ENCODE results near the gene CCDC15. TPM values are rescaled to one million over a fixed set of nuclear protein-coding genes. Genes with fewer than 3 reads are reported as not detected.
"Not testable (repeated sequence)": the region's sequence is repeated elsewhere in the genome, so short reads cannot be mapped to it uniquely, and the experiment has no call there.

Gene CCDC15
- polyA plus RNA-seq, 6 donors from 2014 or later = 0.33 to 1.5 (median 0.72) TPM; not detected in 1

GRCh38 chr11:125053167-125053566 lies 99.2 kb downstream of the CCDC15 start:
- Mint-ChIP-seq H3K27me3 (peaks cover 0 to 1% (median 0%) of the 10 kb centered on the region in 3 donors), H3K27ac (no peak overlapping the region), H3K4me3 (no peak overlapping the region), H3K4me1 (no peaks in the 10 kb centered on the region), H3K9me3 (peaks cover 0 to 4% (median 0%) of the 10 kb centered on the region in 7 donors), H3K36me3 (no peaks in the 10 kb centered on the region)
- no peak for DNase-seq
- ATAC-seq (ENCODE audit: low read depth in 2 of 2) = no peak

- H3K27ac Mint-ChIP-seq = no peak overlapping the region
- DNase-seq = no peak
- H3K9me3 Mint-ChIP-seq = peaks cover 0 to 4% (median 0%) of the 10 kb centered on the region in 7 donors
- no peaks in the 10 kb centered on the region for H3K36me3 Mint-ChIP-seq
- H3K4me3 Mint-ChIP-seq = no peak overlapping the region
- H3K4me1 Mint-ChIP-seq = no peaks in the 10 kb centered on the region
- no peak for ATAC-seq (ENCODE audit: low read depth in 2 of 2)
- H3K27me3 Mint-ChIP-seq = peaks cover 0 to 15% (median 0%) of the 10 kb centered on the region in 3 donors
These were observed 101.2 kb downstream of the CCDC15 start for GRCh38 chr11:125055107-125055715.

- not testable (repeated sequence) for H3K4me1 Mint-ChIP-seq; H3K4me3 Mint-ChIP-seq; H3K9me3 Mint-ChIP-seq; DNase-seq; ATAC-seq (ENCODE audit: low read depth in 2 of 2); H3K36me3 Mint-ChIP-seq; H3K27ac Mint-ChIP-seq
- peaks cover 0 to 24% (median 0%) of the 10 kb centered on the region in 3 donors for H3K27me3 Mint-ChIP-seq
These were observed 102.1 kb downstream of the CCDC15 start for GRCh38 chr11:125056111-125056510.

- Mint-ChIP-seq H3K36me3 (peaks cover 0 to 1% of the 10 kb centered on the region in 2 donors), H3K4me1 (no peaks in the 10 kb centered on the region), H3K4me3 (no peak overlapping the region), H3K9me3 (peaks cover 0 to 4% (median 1%) of the 10 kb centered on the region in 7 donors), H3K27me3 (peaks cover 5 to 33% (median 5%) of the 10 kb centered on the region in 3 donors), H3K27ac (peak overlapping the region in 1 of 6 donors; percentile 46)
- ATAC-seq (ENCODE audit: low read depth in 2 of 2) = no peak
- DNase-seq = no peak
These were observed 103.1 kb downstream of the CCDC15 start for GRCh38 chr11:125056931-125057692.

- Mint-ChIP-seq H3K4me1 (peaks cover 2 to 5% (median 4%) of the 10 kb centered on the region in 3 donors), H3K4me3 (no peak overlapping the region), H3K27ac (no peak overlapping the region), H3K27me3 (peaks cover 7 to 38% (median 10%) of the 10 kb centered on the region in 3 donors), H3K36me3 (peaks cover 0 to 4% of the 10 kb centered on the region in 2 donors), H3K9me3 (peaks cover 0 to 7% (median 3%) of the 10 kb centered on the region in 7 donors)
- ATAC-seq (ENCODE audit: low read depth in 2 of 2) (no peak), DNase-seq (no peak)
These were observed 103.7 kb downstream of the CCDC15 start for GRCh38 chr11:125057693-125058016.

GRCh38 chr11:125061281-125061680 lies 107.3 kb downstream of the CCDC15 start:
- DNase-seq (no peak), ATAC-seq (ENCODE audit: low read depth in 2 of 2) (no peak)
- H3K4me1 Mint-ChIP-seq = peaks cover 7 to 16% (median 16%) of the 10 kb centered on the region in 3 donors
- H3K4me3 Mint-ChIP-seq = peak overlapping the region in 3 of 8 donors; percentile 20 to 44 (median 21)
- H3K27ac Mint-ChIP-seq = peak overlapping the region in 1 of 6 donors; percentile 16
- H3K36me3 Mint-ChIP-seq = peaks cover 0 to 4% of the 10 kb centered on the region in 2 donors
- peaks cover 0 to 5% (median 3%) of the 10 kb centered on the region in 7 donors for H3K9me3 Mint-ChIP-seq
- peaks cover 11 to 67% (median 14%) of the 10 kb centered on the region in 3 donors for H3K27me3 Mint-ChIP-seq

- ATAC-seq (ENCODE audit: low read depth in 2 of 2) = no peak
- H3K27ac Mint-ChIP-seq = peak overlapping the region in 5 of 6 donors; percentile 88 to 95 (median 89)
- no peak for DNase-seq
- H3K4me1 Mint-ChIP-seq = peaks cover 7 to 16% (median 16%) of the 10 kb centered on the region in 3 donors
- H3K9me3 Mint-ChIP-seq = peaks cover 0 to 5% (median 2%) of the 10 kb centered on the region in 7 donors
- peaks cover 0 to 4% of the 10 kb centered on the region in 2 donors for H3K36me3 Mint-ChIP-seq
- peak overlapping the region; percentile 77 to 94 (median 86) for H3K4me3 Mint-ChIP-seq
- peaks cover 11 to 68% (median 15%) of the 10 kb centered on the region in 3 donors for H3K27me3 Mint-ChIP-seq
These were observed 108.4 kb downstream of the CCDC15 start for GRCh38 chr11:125062218-125062930.

- peaks cover 11 to 68% (median 15%) of the 10 kb centered on the region in 3 donors for H3K27me3 Mint-ChIP-seq
- peaks cover 0 to 5% (median 2%) of the 10 kb centered on the region in 7 donors for H3K9me3 Mint-ChIP-seq
- DNase-seq = peak; percentile 70
- H3K4me1 Mint-ChIP-seq = peaks cover 7 to 16% (median 16%) of the 10 kb centered on the region in 3 donors
- H3K4me3 Mint-ChIP-seq = peak within 1 kb of the TSS; percentile 77 to 94 (median 86)
- ATAC-seq (ENCODE audit: low read depth in 2 of 2) = peak; percentile 98
- peak within 1 kb of the TSS; percentile 44 to 95 (median 89) for H3K27ac Mint-ChIP-seq
- peaks cover 0 to 4% of the 10 kb centered on the region in 2 donors for H3K36me3 Mint-ChIP-seq
These were observed 109.0 kb downstream of the CCDC15 start, which contains the start of gene SLC37A2 for GRCh38 chr11:125062931-125063428. TSS of gene SLC37A2 (plus strand) at chr11:125063305. CDS start at chr11:125063368, 63 bp downstream.

- H3K9me3 Mint-ChIP-seq = peaks cover 0 to 5% (median 2%) of the 10 kb centered on the region in 7 donors
- peak overlapping the region; percentile 44 to 90 (median 78) for H3K4me3 Mint-ChIP-seq
- peak overlapping the region in 5 of 6 donors; percentile 41 to 89 (median 79) for H3K27ac Mint-ChIP-seq
- peaks cover 0 to 4% of the 10 kb centered on the region in 2 donors for H3K36me3 Mint-ChIP-seq
- peaks cover 7 to 16% (median 16%) of the 10 kb centered on the region in 3 donors for H3K4me1 Mint-ChIP-seq
- peak; percentile 3 for DNase-seq
- H3K27me3 Mint-ChIP-seq = peaks cover 11 to 67% (median 15%) of the 10 kb centered on the region in 3 donors
- peak; percentile 8 to 15 for ATAC-seq (ENCODE audit: low read depth in 2 of 2)
These were observed 109.5 kb downstream of the CCDC15 start for GRCh38 chr11:125063429-125064043.

- DNase-seq = no peak
- peak overlapping the region in 4 of 6 donors; percentile 44 to 89 (median 71) for H3K27ac Mint-ChIP-seq
These were observed 110.1 kb downstream of the CCDC15 start for GRCh38 chr11:125064070-125064469.

GRCh38 chr11:125068368-125068767 lies 114.4 kb downstream of the CCDC15 start:
- Mint-ChIP-seq H3K4me3 (no peak overlapping the region), H3K4me1 (peaks cover 38 to 56% (median 48%) of the 10 kb centered on the region in 3 donors), H3K27me3 (peaks cover 0 to 41% (median 8%) of the 10 kb centered on the region in 3 donors), H3K9me3 (no peaks in the 10 kb centered on the region), H3K36me3 (no peaks in the 10 kb centered on the region), H3K27ac (peak overlapping the region in 1 of 6 donors; percentile 36)
- no peak for ATAC-seq (ENCODE audit: low read depth in 2 of 2)
- no peak for DNase-seq

More at GRCh38 chr11:125064070-125064469, 110.1 kb downstream of the CCDC15 start:
- H3K4me3 Mint-ChIP-seq = peak overlapping the region; percentile 35 to 90 (median 73)
- H3K4me1 Mint-ChIP-seq = peaks cover 7 to 18% (median 16%) of the 10 kb centered on the region in 3 donors
- ATAC-seq (ENCODE audit: low read depth in 2 of 2) = no peak
- peaks cover 0 to 4% of the 10 kb centered on the region in 2 donors for H3K36me3 Mint-ChIP-seq
- peaks cover 0 to 5% (median 2%) of the 10 kb centered on the region in 7 donors for H3K9me3 Mint-ChIP-seq
- H3K27me3 Mint-ChIP-seq = peaks cover 11 to 68% (median 15%) of the 10 kb centered on the region in 3 donors

- peak overlapping the region in 1 of 8 donors; percentile 15 for H3K4me3 Mint-ChIP-seq
- no peak for ATAC-seq (ENCODE audit: low read depth in 2 of 2)
- peak overlapping the region in 3 of 6 donors; percentile 44 to 80 (median 73) for H3K27ac Mint-ChIP-seq
- DNase-seq = no peak
- H3K27me3 Mint-ChIP-seq = peaks cover 0 to 36% (median 8%) of the 10 kb centered on the region in 3 donors
- no peaks in the 10 kb centered on the region for H3K9me3 Mint-ChIP-seq
- no peaks in the 10 kb centered on the region for H3K36me3 Mint-ChIP-seq
- peaks cover 42 to 59% (median 46%) of the 10 kb centered on the region in 3 donors for H3K4me1 Mint-ChIP-seq
These were observed 115.0 kb downstream of the CCDC15 start for GRCh38 chr11:125069008-125069407.

All from naive B cell (primary cell).